Type B pancreatic cell (in vitro differentiated cells): ENCODE measurements around the gene IL1R2. TPM values are rescaled to one million over a fixed set of nuclear protein-coding genes. Genes with fewer than 3 reads are reported as not detected.

Source experiments
- DNase-seq: peaks from one replicate; pipeline ENCODE4 v3.0.0; 2021; ENCODE audit warnings: mixed read lengths; ENCODE audit not compliant: unreplicated experiment; ENCODE audit errors: extremely low spot score
- H3K27ac Mint-ChIP-seq: 2 replicates; pipeline ENCODE4 v1.8.0; 2021; ENCODE audit warnings: mild to moderate bottlenecking, mixed read lengths
- H3K27me3 Mint-ChIP-seq: 2 replicates; pipeline ENCODE4 v1.8.0; 2021; ENCODE audit warnings: mixed read lengths
- H3K36me3 Mint-ChIP-seq: 2 replicates; pipeline ENCODE4 v1.8.0; 2021; ENCODE audit warnings: mixed read lengths
- H3K4me1 Mint-ChIP-seq: one replicate; pipeline ENCODE4 v1.8.0; 2021; ENCODE audit warnings: mixed read lengths; ENCODE audit not compliant: unreplicated experiment
- H3K4me3 Mint-ChIP-seq: 2 replicates; pipeline ENCODE4 v1.8.0; 2021; ENCODE audit warnings: mild to moderate bottlenecking, mixed read lengths
- H3K9me3 Mint-ChIP-seq: 2 replicates; pipeline ENCODE4 v1.8.0; 2021; ENCODE audit warnings: mixed read lengths
- total RNA-seq: library from RNA; stranded (reverse); gene quantifications from 2 replicates; pipeline ENCODE4 v1.2.1, GENCODE V29; 2021; ENCODE audit warnings: low replicate concordance
- TF ChIP-seq, protein P1 (sequence below): fragments of 200-600 bp; sonication (generic); conservative IDR thresholded peaks from 2 replicates; pipeline ENCODE4 v1.5.0; 2021; ENCODE audit warnings: antibody characterized with exemption, mild to moderate bottlenecking

The IL1R2 gene
- total RNA-seq, 1 donor from 2014 or later = 0.48 TPM

DNA sequence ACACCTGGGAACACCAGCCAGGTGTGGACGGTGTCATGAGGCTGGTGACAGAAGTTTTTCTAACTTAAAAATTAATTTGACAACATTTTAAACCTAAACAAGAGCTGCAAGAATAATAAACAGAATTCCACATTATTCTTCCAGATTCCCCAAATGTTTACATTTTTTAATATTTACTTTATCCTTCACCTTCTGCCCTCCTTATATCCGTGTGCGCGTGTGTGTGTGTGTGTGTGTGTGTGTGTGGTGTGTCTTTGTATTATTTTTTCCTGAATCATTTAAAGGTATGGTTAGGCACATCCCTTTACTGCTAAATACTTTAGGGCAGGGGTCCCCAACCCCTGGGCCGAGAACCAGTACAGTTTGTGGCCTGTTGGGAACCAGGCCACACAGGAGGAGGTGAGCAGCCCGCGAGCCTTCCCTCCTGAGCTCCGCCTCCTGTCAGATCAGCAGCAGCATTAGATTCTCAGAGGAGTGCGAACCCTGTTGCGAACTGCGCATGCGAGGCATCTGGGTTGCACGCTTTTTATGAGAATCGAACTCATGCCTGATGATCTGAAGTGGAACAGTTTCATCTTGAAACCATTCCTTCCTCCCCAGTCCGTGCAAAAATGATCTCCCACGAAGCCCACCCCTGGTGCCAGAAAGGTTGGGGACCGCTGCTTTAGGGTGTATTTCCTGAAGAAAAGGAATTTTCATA is 16.4 kb upstream of the IL1R2 start:
- no peaks in the 10 kb centered on the region for H3K36me3 Mint-ChIP-seq
- DNase-seq = no peak
- H3K4me1 Mint-ChIP-seq = peaks cover 15% of the 10 kb centered on the region
- H3K27ac Mint-ChIP-seq = no peak overlapping the region
- peaks cover 13% of the 10 kb centered on the region for H3K9me3 Mint-ChIP-seq
- no peaks in the 10 kb centered on the region for H3K27me3 Mint-ChIP-seq
- TF ChIP-seq, protein P1, sequence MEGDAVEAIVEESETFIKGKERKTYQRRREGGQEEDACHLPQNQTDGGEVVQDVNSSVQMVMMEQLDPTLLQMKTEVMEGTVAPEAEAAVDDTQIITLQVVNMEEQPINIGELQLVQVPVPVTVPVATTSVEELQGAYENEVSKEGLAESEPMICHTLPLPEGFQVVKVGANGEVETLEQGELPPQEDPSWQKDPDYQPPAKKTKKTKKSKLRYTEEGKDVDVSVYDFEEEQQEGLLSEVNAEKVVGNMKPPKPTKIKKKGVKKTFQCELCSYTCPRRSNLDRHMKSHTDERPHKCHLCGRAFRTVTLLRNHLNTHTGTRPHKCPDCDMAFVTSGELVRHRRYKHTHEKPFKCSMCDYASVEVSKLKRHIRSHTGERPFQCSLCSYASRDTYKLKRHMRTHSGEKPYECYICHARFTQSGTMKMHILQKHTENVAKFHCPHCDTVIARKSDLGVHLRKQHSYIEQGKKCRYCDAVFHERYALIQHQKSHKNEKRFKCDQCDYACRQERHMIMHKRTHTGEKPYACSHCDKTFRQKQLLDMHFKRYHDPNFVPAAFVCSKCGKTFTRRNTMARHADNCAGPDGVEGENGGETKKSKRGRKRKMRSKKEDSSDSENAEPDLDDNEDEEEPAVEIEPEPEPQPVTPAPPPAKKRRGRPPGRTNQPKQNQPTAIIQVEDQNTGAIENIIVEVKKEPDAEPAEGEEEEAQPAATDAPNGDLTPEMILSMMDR = no peak
- H3K4me3 Mint-ChIP-seq = no peak overlapping the region

DNA sequence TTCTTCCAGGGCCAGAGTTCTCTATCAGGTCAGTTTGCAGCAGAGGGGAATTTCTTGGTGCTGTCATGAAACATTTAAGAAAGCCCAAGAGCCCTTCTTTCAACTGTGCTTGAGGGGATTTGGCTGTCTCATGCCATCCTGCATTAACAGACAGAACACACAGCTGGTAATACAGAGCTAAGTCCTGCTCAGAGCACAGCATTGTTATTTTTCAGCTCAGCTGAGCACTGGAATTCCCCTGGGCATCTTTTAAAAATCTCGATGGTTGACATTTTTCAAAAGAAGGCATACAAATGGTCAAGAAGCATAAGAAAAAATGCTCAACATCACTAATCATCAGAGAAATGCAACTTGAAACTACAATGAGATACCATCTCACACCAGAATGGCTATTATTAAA is 14.9 kb upstream of the IL1R2 start:
- DNase-seq = no peak
- H3K36me3 Mint-ChIP-seq = no peaks in the 10 kb centered on the region
- no peak overlapping the region for H3K27ac Mint-ChIP-seq
- TF ChIP-seq, protein P1 = no peak
- H3K4me1 Mint-ChIP-seq = peaks cover 15% of the 10 kb centered on the region
- peaks cover 9% of the 10 kb centered on the region for H3K9me3 Mint-ChIP-seq
- no peaks in the 10 kb centered on the region for H3K27me3 Mint-ChIP-seq
- H3K4me3 Mint-ChIP-seq = no peak overlapping the region

GRCh38 chr2:101980368-101980767 is 11.4 kb upstream of the IL1R2 start:
- Mint-ChIP-seq H3K4me3 (no peak overlapping the region), H3K27me3 (no peaks in the 10 kb centered on the region), H3K36me3 (no peaks in the 10 kb centered on the region), H3K4me1 (peaks cover 7% of the 10 kb centered on the region), H3K9me3 (no peaks in the 10 kb centered on the region), H3K27ac (no peak overlapping the region)
- TF ChIP-seq, protein P1 = no peak
- no peak for DNase-seq

GRCh38 chr2:101981066-101981465 is 10.7 kb upstream of the IL1R2 start:
- Mint-ChIP-seq H3K4me1 (peaks cover 11% of the 10 kb centered on the region), H3K4me3 (no peak overlapping the region), H3K36me3 (no peaks in the 10 kb centered on the region), H3K27me3 (no peaks in the 10 kb centered on the region), H3K27ac (no peak overlapping the region), H3K9me3 (no peaks in the 10 kb centered on the region)
- TF ChIP-seq, protein P1 = no peak
- no peak for DNase-seq

- Mint-ChIP-seq H3K9me3 (no peaks in the 10 kb centered on the region), H3K4me1 (peaks cover 16% of the 10 kb centered on the region), H3K27ac (no peak overlapping the region), H3K4me3 (no peak overlapping the region), H3K27me3 (no peaks in the 10 kb centered on the region), H3K36me3 (no peaks in the 10 kb centered on the region)
- TF ChIP-seq, protein P1 = no peak
- no peak for DNase-seq
These were observed 10.3 kb upstream of the IL1R2 start for GRCh38 chr2:101981504-101981903.
